HG03442 (cell line): ENCODE measurements around the gene CNDP2.
"Not testable (repeated sequence)": the region's sequence is repeated elsewhere in the genome, so short reads cannot be mapped to it uniquely, and the experiment has no call there.

Experiments
- ATAC-seq: cut with Tn5 transposase; IDR thresholded peaks from one replicate; pipeline ENCODE4 v1.9.1; 2021; ENCODE audit warnings: mild to moderate bottlenecking, moderate library complexity; ENCODE audit not compliant: unreplicated experiment

Gene CNDP2

GRCh38 chr18:74499633-74500032, 3.5 kb downstream of the CNDP2 start:
- peak; percentile 28 for ATAC-seq

- no peak for ATAC-seq
These were observed 4.2 kb downstream of the CNDP2 start for GRCh38 chr18:74500372-74500771.

GRCh38 chr18:74500774-74501173, 4.6 kb downstream of the CNDP2 start:
- not testable (repeated sequence) for ATAC-seq

- no peak for ATAC-seq
These were observed 5.2 kb downstream of the CNDP2 start for GRCh38 chr18:74501386-74501785.

GRCh38 chr18:74503137-74503536, 7.0 kb downstream of the CNDP2 start:
- ATAC-seq: no peak

- ATAC-seq: no peak
These were observed 9.6 kb downstream of the CNDP2 start for GRCh38 chr18:74505776-74506175.

GRCh38 chr18:74506448-74507084, 10.4 kb downstream of the CNDP2 start:
- ATAC-seq: no peak

GRCh38 chr18:74507097-74507881, 11.1 kb downstream of the CNDP2 start:
- no peak for ATAC-seq

- no peak for ATAC-seq
These were observed 11.8 kb downstream of the CNDP2 start for GRCh38 chr18:74507927-74508326.

- ATAC-seq: no peak
These were observed 12.2 kb downstream of the CNDP2 start for GRCh38 chr18:74508366-74508765.

GRCh38 chr18:74508821-74509225, 12.7 kb downstream of the CNDP2 start:
- ATAC-seq: no peak

- no peak for ATAC-seq
These were observed 13.9 kb downstream of the CNDP2 start for GRCh38 chr18:74509856-74510769.

- no peak for ATAC-seq
These were observed 14.6 kb downstream of the CNDP2 start for GRCh38 chr18:74510770-74511095.

- ATAC-seq: no peak
These were observed 15.7 kb downstream of the CNDP2 start for GRCh38 chr18:74511823-74512222.

GRCh38 chr18:74512321-74513053, 16.3 kb downstream of the CNDP2 start:
- ATAC-seq: no peak

GRCh38 chr18:74513149-74513882, 17.2 kb downstream of the CNDP2 start:
- no peak for ATAC-seq

GRCh38 chr18:74513883-74514205, 17.7 kb downstream of the CNDP2 start:
- no peak for ATAC-seq

- no peak for ATAC-seq
These were observed 18.8 kb downstream of the CNDP2 start for GRCh38 chr18:74514860-74515495.

GRCh38 chr18:74515620-74516231, 19.6 kb downstream of the CNDP2 start:
- ATAC-seq: no peak
